Upper lobe of left lung (tissue), 4 donors: ENCODE results near the gene MEGF9.

Source experiments
- CTCF ChIP-seq, 6 experiments: fragments of 450-650 bp in 4 of 6; fragments of 200-600 bp in 2 of 6; sonication (generic) in 2 of 6; IDR thresholded peaks; one replicate each; pipeline ENCODE4 v1.5.1; 2016 to 2019; ENCODE audit warnings: antibody characterized with exemption in 6 of 6
- POLR2AphosphoS5 ChIP-seq, 2 donors: sonication (generic); formaldehyde crosslinking; IDR thresholded peaks; one replicate each; pipeline ENCODE4 v1.5.1; 2017; ENCODE audit warnings: antibody characterized with exemption in 2 of 2

DNA sequence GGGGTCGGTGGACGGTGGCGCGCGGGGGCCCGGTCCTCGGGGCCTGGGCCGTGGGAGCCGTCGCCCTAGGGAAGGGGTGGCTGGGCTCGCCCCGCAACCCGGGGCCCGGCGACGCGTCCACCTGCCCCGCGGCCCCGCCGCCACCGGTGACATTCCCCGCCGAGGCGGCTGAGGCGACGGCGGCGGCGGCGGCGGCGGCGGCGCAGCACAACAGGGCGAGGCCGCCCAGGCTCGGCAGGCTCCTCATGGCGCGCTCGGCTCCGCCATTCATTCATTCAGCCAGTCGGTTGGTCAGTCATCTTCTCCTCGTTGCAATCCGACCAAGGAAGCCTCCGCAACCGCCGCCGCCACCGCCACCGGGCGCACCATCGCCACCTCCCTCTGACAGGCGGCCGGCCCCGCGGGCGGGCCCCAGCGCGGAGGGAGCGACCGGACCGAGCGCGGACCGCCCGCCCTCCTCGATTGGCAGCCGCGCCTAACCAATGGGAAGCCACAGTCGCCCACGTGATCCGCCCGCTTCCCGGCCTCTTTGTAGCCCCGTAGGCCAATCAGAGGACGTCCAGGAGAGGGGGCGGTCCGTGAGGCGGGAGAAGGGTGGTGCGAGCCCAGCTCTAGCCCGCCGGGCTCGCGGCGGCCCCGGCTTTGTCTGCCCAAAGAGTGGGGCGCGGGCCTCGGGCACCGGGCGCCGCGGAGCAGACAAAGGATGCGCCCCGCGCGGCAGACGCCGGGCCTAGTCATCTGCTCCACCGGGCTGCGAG is at the start of gene MEGF9:
- peak in 2 of 6 experiments; percentile 34 to 37 for TF ChIP-seq CTCF (IDR thresholded peaks at IDR 0.05)
- TF ChIP-seq POLR2AphosphoS5 (IDR thresholded peaks at IDR 0.05) = peak; percentile 61 to 89
